Muscle of back (tissue), 13 donors: ENCODE measurements around the gene PDE12. TPM values are rescaled to one million over a fixed set of nuclear protein-coding genes. Genes with fewer than 3 reads are reported as not detected.

Experiments
- DNase-seq, 3 donors: peaks; one replicate each; pipeline versions ENCODE4 v3.0.0 to v3.0.0-alpha.2; 2013
- long read RNA-seq, 9 donors: transcript quantifications; one replicate each; lab custom pipeline, GENCODE V29; 2026
- polyA plus RNA-seq, 10 donors: library from polyadenylated mRNA; unstranded; fragments of 120-200 nt; gene quantifications; one replicate each; pipeline ENCODE4 v1.2.1, GENCODE V29; 2013; ENCODE audit not compliant: insufficient read length in 10 of 10

The PDE12 gene
- polyA plus RNA-seq: 1 to 10 TPM; 7.0 to 9.5 (median 8.5) TPM
- long read RNA-seq, donor 1, full-length matches to known transcripts: 2 of 123 reads
- long read RNA-seq, donor 1, partial matches to known transcripts: 121 of 123 reads
- long read RNA-seq, donor 1, other reads (novel, unspliced or antisense): 0 of 123 reads
- long read RNA-seq, donor 2: 0 reads
- long read RNA-seq, donor 3: 0 reads
- long read RNA-seq, donor 4, full-length matches to known transcripts: 1 of 1 reads
- long read RNA-seq, donor 4, partial matches to known transcripts: 0 of 1 reads
- long read RNA-seq, donor 4, other reads (novel, unspliced or antisense): 0 of 1 reads
- long read RNA-seq, donor 5, full-length matches to known transcripts: 3 of 3 reads
- long read RNA-seq, donor 5, partial matches to known transcripts: 0 of 3 reads
- long read RNA-seq, donor 5, other reads (novel, unspliced or antisense): 0 of 3 reads
- long read RNA-seq, donor 6, full-length matches to known transcripts: 2 of 2 reads
- long read RNA-seq, donor 6, partial matches to known transcripts: 0 of 2 reads
- long read RNA-seq, donor 6, other reads (novel, unspliced or antisense): 0 of 2 reads
- long read RNA-seq, donor 7, partial matches to known transcripts: 0 of 1 reads
- long read RNA-seq, donor 7, other reads (novel, unspliced or antisense): 0 of 1 reads
- long read RNA-seq, donor 8: 0 reads
- long read RNA-seq, donor 9: 0 reads

DNA sequence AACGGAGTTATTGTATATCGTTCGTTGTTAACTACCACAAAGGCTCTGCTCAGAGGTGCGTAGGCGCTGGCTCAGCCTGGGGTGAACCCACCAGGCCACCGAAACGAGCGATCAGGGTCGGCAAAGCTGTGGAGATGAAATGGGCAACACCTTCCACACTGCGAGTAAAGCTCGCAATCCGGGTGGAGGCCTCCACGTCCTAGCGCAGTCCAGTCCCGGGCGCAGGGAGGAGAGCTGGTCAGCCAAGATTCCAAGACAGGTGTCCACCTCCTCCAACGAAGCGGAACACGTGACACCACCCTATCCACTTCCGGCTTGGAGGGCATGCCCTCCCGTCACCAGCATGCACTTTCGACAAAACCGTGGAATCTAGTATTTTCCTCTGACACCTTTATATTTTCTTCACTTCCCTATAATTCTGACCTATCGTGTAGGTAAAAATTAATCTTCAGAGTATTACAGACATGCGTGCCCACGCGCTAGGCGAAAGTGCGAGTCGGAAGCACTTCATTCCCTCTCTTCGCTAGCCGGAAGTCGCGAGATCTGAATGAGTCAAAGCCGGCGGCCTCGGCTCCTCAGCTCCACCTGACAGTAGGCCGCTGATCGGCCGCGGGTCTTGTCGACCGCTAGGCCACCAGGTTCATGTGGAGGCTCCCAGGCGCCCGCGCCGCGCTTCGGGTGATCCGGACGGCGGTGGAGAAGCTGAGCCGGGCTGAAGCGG is at the start of gene PDE12:
PDE12 (plus strand) TSS at position 537 of the 721 bp plus-strand sequence; CDS start at position 643, 106 bp downstream.
- peak; percentile 87 to 97 (median 92) for DNase-seq

- peak in 1 of 3 donors; percentile 13 for DNase-seq
Measured at GRCh38 chr3:57512166-57512565, 43.9 kb upstream of the PDE12 start.

DNA sequence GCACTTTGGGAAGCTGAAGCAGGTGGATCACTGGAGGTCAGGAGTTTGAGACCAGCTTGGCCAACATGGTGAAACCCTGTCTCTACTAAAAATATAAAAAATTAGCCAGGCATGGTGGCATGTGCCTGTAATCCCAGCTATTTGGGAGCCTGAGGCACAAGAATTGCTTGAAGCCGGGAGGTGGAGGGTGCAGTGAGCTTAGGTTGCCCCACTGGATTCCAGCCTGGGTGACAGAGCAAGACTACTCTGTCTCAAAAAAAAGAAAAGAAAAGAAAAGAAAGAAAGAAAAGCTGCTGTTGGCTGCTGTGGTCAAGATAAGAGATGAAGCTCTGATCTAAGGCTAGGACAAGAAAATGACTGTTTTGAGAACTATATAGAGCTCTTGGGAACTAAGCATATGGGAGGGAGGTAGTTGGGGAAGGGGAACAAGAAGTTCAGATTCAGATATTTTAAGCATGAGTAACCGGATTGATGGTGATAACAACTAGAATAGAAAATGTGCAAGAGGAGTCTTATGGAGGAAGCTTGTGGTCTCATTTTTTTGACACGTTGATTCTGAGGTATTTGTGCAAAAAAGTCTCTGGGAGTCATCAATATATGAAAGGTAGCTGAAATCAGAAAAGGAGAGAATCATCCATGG is 37.7 kb upstream of the PDE12 start:
- no peak for DNase-seq

DNA sequence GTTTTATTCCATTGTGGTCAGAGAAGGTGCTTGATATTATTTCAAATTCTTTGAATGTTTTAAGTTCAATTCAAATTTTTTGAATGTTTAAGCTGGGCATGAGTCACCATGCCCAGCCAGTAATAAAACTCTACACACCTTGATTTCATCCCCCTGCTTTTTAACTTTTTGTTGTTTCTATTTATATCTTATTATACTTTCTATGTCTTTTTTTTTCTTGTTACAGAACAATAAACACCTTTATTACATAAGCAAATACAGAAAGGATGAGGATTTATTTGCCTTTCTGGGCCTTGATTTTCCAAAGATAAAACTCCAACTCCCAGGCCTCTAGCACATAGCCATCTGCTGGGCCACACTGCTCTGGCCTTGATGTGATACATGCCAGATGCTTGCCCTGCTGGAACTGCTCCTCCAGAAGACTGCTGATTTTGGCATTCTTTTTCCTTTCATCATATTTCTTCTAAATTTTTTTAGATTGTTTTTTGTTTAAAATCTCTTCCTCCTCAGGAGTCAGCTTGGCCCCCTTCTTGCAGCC is 25.9 kb upstream of the PDE12 start:
- DNase-seq: no peak

DNA sequence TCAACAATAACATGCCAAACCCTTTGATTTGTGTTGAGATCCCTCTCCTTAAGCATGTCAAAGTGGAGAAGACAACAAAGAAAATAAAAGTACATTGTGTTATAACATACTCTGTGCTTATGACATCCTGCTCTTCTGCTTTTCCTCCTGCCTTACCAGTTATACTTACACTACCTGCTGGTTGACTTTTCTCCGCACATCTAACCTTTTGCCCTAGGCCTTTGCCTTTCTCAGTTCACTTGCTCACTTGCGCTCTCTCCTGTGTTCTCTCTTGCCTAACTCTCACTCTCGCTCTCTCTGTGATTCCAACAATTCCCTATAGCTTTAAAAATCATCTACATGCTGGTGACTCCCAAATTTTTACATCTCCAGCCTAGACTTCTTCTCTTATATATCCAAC is 17.6 kb upstream of the PDE12 start:
- no peak for DNase-seq

DNA sequence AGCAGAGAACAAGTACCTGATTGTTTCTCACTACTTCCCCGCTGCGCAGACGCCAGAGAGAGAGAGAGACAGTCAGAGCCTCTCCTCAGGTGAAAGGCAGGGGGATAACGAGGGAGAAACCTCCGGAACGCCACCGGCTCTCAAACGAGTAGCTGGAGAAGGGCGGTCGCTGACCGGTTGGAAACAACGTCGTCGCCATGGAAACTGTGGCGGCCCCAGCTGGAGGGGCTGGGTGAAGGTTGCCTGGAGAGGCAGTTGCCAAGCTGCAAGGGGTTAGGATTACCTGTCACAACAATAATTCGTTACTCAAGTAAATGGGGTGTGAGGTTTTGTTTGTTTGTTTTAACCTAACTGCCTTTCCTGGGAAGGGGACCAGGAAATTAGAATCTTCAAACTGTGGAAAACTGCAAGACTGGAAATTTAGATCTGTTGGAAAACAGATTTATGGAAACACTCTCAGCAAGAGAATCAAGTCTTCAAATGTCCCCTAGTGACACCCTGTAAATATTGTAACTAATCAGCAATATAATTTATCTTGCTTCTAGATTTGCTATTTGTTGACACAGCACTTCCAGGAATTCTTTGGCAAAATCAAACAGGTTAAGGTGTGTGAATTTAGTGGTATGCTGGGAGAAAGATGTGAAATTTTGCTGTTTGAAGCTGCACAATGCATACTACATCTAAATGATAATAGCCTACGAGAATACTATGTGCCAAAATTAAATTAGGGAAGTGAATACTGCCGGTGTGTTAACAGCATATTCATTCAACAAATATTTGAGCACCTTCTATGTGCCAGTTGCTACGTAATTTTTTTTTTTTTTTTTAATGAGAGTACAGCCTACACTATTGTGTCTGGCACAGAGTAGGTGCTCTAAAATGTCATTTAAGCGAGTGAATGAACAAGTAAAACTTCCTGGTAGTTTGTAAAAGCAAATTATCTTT is 11.6 kb upstream of the PDE12 start, which contains the start of gene DNAH12:
DNAH12 (minus strand) TSS at position 164 of the 945 bp plus-strand sequence. CDS start 1,474 bp downstream, outside the sequence.
- DNase-seq: peak in 2 of 3 donors; percentile 28 to 63

DNA sequence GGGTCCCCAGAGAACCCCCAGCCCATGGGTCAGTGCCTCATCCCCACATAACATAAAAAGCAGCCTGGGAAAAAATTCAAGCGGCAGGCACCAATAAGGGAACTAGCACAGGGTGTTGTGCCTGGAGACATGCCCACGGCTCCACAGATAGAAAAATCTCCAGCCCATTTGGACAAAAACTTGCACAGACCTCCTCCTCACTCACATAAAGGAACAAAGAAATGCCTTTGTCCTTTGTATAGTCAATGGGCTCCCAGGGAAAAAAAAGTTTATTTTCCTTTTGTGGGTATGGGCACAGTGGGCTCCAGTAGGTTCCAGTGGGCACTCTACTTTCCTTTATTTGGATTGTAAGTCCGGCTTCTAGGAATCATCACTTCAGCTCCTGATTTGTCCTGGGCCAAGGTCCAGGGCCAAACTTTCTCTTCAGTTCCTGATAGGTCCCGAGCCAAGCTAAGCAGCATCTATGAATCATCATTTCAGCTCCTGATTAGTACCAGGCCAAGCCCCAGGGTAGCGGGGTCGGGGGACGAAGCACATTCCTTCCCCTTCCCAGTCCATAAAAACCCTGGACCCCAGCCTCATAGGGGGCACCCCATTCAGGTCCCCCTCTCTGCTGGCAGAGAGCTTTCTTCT is 10.3 kb upstream of the PDE12 start:
- no peak for DNase-seq

- no peak for DNase-seq
Measured at GRCh38 chr3:57546616-57547015, 9.5 kb upstream of the PDE12 start.

DNA sequence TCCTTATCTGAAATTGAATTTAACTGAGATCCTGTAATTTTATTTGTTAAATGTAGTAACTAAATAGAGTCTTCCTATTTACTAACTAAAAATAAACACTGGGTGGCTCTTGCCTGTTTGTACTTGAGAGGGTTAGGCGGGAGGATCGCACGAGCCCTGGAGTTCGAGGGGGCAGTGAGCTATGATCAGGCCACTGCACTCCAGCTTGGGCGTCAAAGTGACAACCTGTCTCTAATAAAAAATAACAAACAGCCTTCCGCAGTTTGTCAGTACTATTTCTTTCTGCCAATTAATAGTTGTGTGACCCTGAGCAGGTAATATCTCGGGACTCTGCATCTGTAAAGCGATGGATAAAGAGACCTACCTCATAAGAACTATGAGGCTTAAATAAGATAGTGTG is 768 bp upstream of the PDE12 start:
- no peak for DNase-seq

- DNase-seq: no peak
Measured at GRCh38 chr3:57556459-57557084, 498 bp downstream of the PDE12 start.

GRCh38 chr3:57557085-57557537 is 1.0 kb downstream of the PDE12 start:
- DNase-seq: peak in 2 of 3 donors; percentile 6 to 36

- no peak for DNase-seq
Measured at GRCh38 chr3:57559526-57559925, 3.5 kb downstream of the PDE12 start.

GRCh38 chr3:57569859-57570450 is 13.9 kb downstream of the PDE12 start:
- DNase-seq: no peak

DNA sequence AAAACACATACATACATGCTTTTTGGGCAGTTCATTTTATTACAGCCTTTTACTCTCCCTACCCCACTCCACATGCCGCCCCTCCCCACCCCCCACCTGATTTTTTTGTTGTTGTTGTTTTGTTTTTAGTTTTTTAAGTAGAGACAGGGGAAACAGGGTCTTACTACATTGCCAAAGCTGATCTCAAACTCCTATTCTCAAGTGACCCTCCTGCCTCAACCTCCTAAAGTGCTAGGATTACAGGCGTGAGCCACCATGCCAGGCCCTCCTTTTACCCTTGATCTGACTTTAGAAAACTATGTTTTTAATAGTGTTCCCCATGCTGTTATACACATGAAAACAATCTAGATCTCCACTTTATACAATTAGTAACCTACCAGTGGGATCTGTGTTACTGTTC is 14.8 kb downstream of the PDE12 start:
- no peak for DNase-seq

DNA sequence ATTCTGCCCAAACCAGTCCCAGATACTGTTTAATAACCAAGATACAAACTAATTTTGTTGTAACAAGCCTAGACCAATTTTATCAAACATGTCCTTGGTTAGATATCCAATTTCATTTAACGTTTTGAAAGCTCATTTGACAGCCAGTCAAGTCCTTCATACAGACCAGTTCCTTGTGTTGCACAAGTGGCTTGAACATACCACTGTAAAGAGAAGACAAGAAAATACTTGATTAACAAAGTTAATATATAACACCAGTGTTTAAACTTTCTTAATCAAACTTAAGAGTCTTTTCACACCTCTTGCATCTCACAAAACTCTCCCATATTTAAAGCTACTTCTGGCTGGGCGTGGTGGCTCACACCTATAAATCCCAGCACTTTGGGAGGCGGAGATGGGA is 16.0 kb downstream of the PDE12 start:
- DNase-seq: no peak

DNA sequence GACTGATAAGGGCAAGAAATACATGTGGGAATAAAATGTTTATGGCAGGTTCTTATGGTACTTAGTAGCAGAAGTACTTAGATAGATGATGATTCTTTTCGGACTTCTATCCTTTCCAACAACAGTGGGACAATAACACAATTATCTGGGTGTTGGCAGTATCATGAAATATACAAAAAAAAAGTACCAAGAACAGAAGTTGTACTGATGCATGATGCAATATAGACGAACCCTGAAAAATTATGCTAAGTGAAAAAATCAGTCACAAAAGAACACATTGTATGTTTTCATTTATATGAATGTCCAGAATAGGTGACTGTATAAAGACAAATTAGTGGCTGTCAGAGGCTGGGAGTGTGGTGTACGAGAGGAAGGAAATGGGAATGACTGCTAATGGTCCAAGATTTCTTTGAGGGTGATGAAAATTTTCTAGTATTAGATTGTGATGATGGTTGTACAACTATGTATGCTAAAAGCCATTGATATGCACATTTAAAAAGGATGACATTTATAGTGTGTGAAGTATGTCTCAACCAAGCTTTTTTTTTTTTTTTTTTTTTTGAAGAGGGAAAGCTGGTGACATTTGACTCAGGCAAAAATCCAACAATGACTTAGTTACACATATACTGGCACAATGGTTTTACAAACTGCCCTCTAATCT is 20.0 kb downstream of the PDE12 start:
- no peak for DNase-seq

GRCh38 chr3:57577801-57578200 is 21.7 kb downstream of the PDE12 start:
- no peak for DNase-seq
